Measurements from ENCODE around the gene SLC35E2B.

DNA sequence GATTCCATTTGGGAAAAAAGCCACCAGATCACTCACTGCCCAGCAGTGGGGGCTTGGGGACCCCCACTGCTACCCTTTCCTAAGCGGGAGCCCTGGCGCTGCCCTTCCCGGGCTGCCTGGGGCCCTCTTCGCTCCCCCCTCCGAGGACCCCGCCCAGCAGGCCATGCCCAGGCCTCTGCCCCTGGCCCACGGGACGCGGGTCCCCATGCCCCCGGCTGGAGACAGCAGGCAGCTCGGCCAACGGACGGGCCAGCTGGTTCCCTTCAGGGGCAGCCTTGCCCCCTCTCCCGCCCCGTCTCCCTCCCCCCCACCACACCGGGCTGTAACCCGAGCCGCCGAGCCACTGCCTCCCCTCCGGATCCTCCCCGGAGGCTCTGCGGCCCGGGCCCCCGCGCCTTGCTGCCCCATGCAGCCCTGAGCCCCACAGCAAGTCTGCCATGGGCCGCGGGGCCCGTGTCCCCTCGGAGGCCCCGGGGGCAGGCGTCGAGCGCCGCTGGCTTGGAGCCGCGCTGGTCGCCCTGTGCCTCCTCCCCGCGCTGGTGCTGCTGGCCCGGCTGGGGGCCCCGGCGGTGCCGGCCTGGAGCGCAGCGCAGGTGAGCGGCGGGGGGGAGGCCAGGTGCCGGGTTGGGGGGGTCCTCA lies 60.7 kb downstream of the SLC35E2B start, which contains the start of gene MMP23B:
- TF ChIP-seq, protein P1, sequence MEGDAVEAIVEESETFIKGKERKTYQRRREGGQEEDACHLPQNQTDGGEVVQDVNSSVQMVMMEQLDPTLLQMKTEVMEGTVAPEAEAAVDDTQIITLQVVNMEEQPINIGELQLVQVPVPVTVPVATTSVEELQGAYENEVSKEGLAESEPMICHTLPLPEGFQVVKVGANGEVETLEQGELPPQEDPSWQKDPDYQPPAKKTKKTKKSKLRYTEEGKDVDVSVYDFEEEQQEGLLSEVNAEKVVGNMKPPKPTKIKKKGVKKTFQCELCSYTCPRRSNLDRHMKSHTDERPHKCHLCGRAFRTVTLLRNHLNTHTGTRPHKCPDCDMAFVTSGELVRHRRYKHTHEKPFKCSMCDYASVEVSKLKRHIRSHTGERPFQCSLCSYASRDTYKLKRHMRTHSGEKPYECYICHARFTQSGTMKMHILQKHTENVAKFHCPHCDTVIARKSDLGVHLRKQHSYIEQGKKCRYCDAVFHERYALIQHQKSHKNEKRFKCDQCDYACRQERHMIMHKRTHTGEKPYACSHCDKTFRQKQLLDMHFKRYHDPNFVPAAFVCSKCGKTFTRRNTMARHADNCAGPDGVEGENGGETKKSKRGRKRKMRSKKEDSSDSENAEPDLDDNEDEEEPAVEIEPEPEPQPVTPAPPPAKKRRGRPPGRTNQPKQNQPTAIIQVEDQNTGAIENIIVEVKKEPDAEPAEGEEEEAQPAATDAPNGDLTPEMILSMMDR (IDR thresholded peaks at IDR 0.05), result no peak
- no peak for TF ChIP-seq POLR2A (IDR thresholded peaks at IDR 0.05)

All from heart left ventricle (tissue), 13 donors.